ENCODE measurements around the gene OPCML. TPM values are rescaled to one million over a fixed set of nuclear protein-coding genes. Genes with fewer than 3 reads are reported as not detected.

The OPCML gene
- polyA plus RNA-seq, 3 donors, result not detected

- no peaks in the 10 kb centered on the region for H3K9me3 Mint-ChIP-seq
- intact Hi-C loops (cut with micrococcal nuclease), result no loop called here
- Histone ChIP-seq H3K4me2 (replicated peaks; ENCODE audit: extremely low read depth, low read length, poor library complexity, severe bottlenecking) (no peak overlapping the region), H4K20me1 (ENCODE audit: insufficient read depth, low read length) (no peaks in the 10 kb centered on the region), H3K4me3 (replicated peaks in 1 of 3; ENCODE audit: low read depth in 2 of 3, low read length in 3 of 3) (no peak overlapping the region), H3K4me1 (ENCODE audit: control insufficient read depth in 1 of 2, insufficient read depth in 2 of 2, low read length in 2 of 2) (no peaks in the 10 kb centered on the region), H3K27ac (ENCODE audit: low read depth in 1 of 2, low read length in 2 of 2) (no peak overlapping the region), H2AFZ (ENCODE audit: insufficient read depth, low read depth, low read length, poor library complexity, severe bottlenecking) (no peak overlapping the region), H3K79me2 (ENCODE audit: insufficient read depth, low read length) (no peaks in the 10 kb centered on the region), H3K9me3 (replicated peaks in 1 of 2; ENCODE audit: control insufficient read depth in 1 of 2, insufficient read depth in 1 of 2, low read length in 2 of 2) (no peaks in the 10 kb centered on the region), H3K27me3 (ENCODE audit: control insufficient read depth in 2 of 2, insufficient read depth in 2 of 2, low read length in 2 of 2) (peaks cover 0 to 10% of the 10 kb centered on the region in 2 donors), H3K9ac (ENCODE audit: insufficient read depth, low read length, poor library complexity, severe bottlenecking) (no peak overlapping the region), H3K36me3 (replicated peaks in 1 of 2; ENCODE audit: control insufficient read depth in 1 of 2, insufficient read depth in 2 of 2, low read length in 2 of 2) (no peaks in the 10 kb centered on the region)
- H3K27ac Mint-ChIP-seq, result no peak overlapping the region
- no peak overlapping the region for H3K4me3 Mint-ChIP-seq
- DNase-seq, result no peak
- H3K27me3 Mint-ChIP-seq (ENCODE audit: low read depth in 3 of 3), result peaks cover under 1 to 16% (median 8%) of the 10 kb centered on the region in 3 donors
- H3K4me1 Mint-ChIP-seq, result no peaks in the 10 kb centered on the region
- 96% methylated on average over 6 of the region's 8 CpGs for WGBS (ENCODE audit: insufficient coverage)
- no peak for TF ChIP-seq CTCF (IDR thresholded peaks at IDR 0.05)
- H3K36me3 Mint-ChIP-seq, result no peaks in the 10 kb centered on the region
These were observed 456.9 kb downstream of the OPCML start for GRCh38 chr11:133075351-133075750.

GRCh38 chr11:133072858-133073582, 459.3 kb downstream of the OPCML start:
- Mint-ChIP-seq H3K9me3 (no peaks in the 10 kb centered on the region), H3K4me1 (no peaks in the 10 kb centered on the region), H3K27me3 (ENCODE audit: low read depth in 3 of 3) (peaks cover 3 to 8% (median 5%) of the 10 kb centered on the region in 3 donors), H3K4me3 (no peak overlapping the region), H3K36me3 (no peaks in the 10 kb centered on the region), H3K27ac (no peak overlapping the region)
- no peak for DNase-seq
- no peaks in the 10 kb centered on the region for H3K9me3 ChIP-seq (replicated peaks in 1 of 2; ENCODE audit: control insufficient read depth in 1 of 2, insufficient read depth in 1 of 2, low read length in 2 of 2)
- H3K4me3 ChIP-seq (replicated peaks in 1 of 3; ENCODE audit: low read depth in 2 of 3, low read length in 3 of 3), result no peak overlapping the region
- peaks cover 0 to 15% of the 10 kb centered on the region in 2 donors for H3K27me3 ChIP-seq (ENCODE audit: control insufficient read depth in 2 of 2, insufficient read depth in 2 of 2, low read length in 2 of 2)
- no peaks in the 10 kb centered on the region for H3K36me3 ChIP-seq (replicated peaks in 1 of 2; ENCODE audit: control insufficient read depth in 1 of 2, insufficient read depth in 2 of 2, low read length in 2 of 2)
- H4K20me1 ChIP-seq (ENCODE audit: insufficient read depth, low read length), result no peaks in the 10 kb centered on the region
- 94% methylated on average over 8 of the region's 10 CpGs for WGBS (ENCODE audit: insufficient coverage)
- no peaks in the 10 kb centered on the region for H3K79me2 ChIP-seq (ENCODE audit: insufficient read depth, low read length)
- TF ChIP-seq CTCF (IDR thresholded peaks at IDR 0.05), result no peak
- H3K9ac ChIP-seq (ENCODE audit: insufficient read depth, low read length, poor library complexity, severe bottlenecking), result no peak overlapping the region
- intact Hi-C loops (cut with micrococcal nuclease), result no loop called here
- no peak overlapping the region for H2AFZ ChIP-seq (ENCODE audit: insufficient read depth, low read depth, low read length, poor library complexity, severe bottlenecking)
- H3K4me1 ChIP-seq (ENCODE audit: control insufficient read depth in 1 of 2, insufficient read depth in 2 of 2, low read length in 2 of 2), result no peaks in the 10 kb centered on the region
- no peak overlapping the region for H3K4me2 ChIP-seq (replicated peaks; ENCODE audit: extremely low read depth, low read length, poor library complexity, severe bottlenecking)
- H3K27ac ChIP-seq (ENCODE audit: low read depth in 1 of 2, low read length in 2 of 2), result no peak overlapping the region
